ENCODE results near the gene WFS1. TPM values are rescaled to one million over a fixed set of nuclear protein-coding genes. Genes with fewer than 3 reads are reported as not detected.

WFS1 gene
- total RNA-seq, 4 donors from 2014 or later: 95.7 to 137 (median 101) TPM

DNA sequence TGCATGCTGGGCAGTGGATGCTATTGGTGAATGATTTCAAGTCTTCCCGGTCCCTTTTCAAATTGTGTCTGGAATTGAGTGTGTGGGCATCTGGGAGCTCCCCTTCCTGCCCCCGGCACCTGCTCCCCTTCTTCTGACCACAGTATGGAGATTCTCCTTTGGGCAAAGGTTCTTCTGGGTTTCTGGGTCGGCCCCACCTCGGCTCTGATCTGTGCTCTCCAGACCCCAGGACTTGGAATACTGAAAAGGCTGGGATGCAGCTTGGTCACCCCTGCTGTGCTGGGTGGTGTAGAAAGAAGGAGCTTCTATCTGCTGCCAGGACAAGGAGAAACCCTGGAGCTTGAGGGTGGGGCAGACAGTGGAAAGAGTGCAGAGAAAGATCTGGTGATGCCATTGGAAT lies 78.8 kb downstream of the WFS1 start:
- no peak overlapping the region for H3K4me3 ChIP-seq
- TF ChIP-seq, protein P1, sequence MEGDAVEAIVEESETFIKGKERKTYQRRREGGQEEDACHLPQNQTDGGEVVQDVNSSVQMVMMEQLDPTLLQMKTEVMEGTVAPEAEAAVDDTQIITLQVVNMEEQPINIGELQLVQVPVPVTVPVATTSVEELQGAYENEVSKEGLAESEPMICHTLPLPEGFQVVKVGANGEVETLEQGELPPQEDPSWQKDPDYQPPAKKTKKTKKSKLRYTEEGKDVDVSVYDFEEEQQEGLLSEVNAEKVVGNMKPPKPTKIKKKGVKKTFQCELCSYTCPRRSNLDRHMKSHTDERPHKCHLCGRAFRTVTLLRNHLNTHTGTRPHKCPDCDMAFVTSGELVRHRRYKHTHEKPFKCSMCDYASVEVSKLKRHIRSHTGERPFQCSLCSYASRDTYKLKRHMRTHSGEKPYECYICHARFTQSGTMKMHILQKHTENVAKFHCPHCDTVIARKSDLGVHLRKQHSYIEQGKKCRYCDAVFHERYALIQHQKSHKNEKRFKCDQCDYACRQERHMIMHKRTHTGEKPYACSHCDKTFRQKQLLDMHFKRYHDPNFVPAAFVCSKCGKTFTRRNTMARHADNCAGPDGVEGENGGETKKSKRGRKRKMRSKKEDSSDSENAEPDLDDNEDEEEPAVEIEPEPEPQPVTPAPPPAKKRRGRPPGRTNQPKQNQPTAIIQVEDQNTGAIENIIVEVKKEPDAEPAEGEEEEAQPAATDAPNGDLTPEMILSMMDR (IDR thresholded peaks at IDR 0.05): no peak
- TF ChIP-seq EP300 (IDR thresholded peaks at IDR 0.05) (no peak), POLR2AphosphoS5 (IDR thresholded peaks at IDR 0.05) (no peak), POLR2A (IDR thresholded peaks at IDR 0.05) (no peak)
- no peak for ATAC-seq
- peaks cover 0 to 12% (median 0%) of the 10 kb centered on the region in 3 donors for H3K9me3 ChIP-seq
- no peak overlapping the region for H3K27ac ChIP-seq
- no peaks in the 10 kb centered on the region for H3K36me3 ChIP-seq
- 40% methylated on average over 1 of the region's 4 CpGs; no CpG with 5 or more reads in 1 of the 2 donors for WGBS, 2 donors (ENCODE audit: low coverage in 1 of 2)
- H3K27me3 ChIP-seq: peaks cover 70% of the 10 kb centered on the region
- H3K4me1 ChIP-seq: no peaks in the 10 kb centered on the region

- Histone ChIP-seq H3K4me3 (no peak overlapping the region), H3K9me3 (peaks cover 0 to 11% (median 0%) of the 10 kb centered on the region in 3 donors), H3K27me3 (peaks cover 82% of the 10 kb centered on the region), H3K4me1 (no peaks in the 10 kb centered on the region), H3K27ac (no peak overlapping the region), H3K36me3 (no peaks in the 10 kb centered on the region)
- 46 to 58% methylated on average over 15 to 16 of the region's 19 CpGs for WGBS, 2 donors (ENCODE audit: low coverage in 1 of 2)
- TF ChIP-seq EP300 (IDR thresholded peaks at IDR 0.05): no peak
- TF ChIP-seq POLR2AphosphoS5 (IDR thresholded peaks at IDR 0.05): no peak
- no peak for TF ChIP-seq POLR2A (IDR thresholded peaks at IDR 0.05)
- TF ChIP-seq, protein P1 (IDR thresholded peaks at IDR 0.05): no peak
- ATAC-seq: no peak
Observed at GRCh38 chr4:6349896-6350603, 80.4 kb downstream of the WFS1 start.

- Histone ChIP-seq H3K36me3 (no peaks in the 10 kb centered on the region), H3K4me3 (no peak overlapping the region), H3K9me3 (peaks cover 0 to 5% (median 0%) of the 10 kb centered on the region in 3 donors), H3K4me1 (no peaks in the 10 kb centered on the region), H3K27me3 (peaks cover 82% of the 10 kb centered on the region), H3K27ac (no peak overlapping the region)
- TF ChIP-seq POLR2AphosphoS5 (IDR thresholded peaks at IDR 0.05): no peak
- TF ChIP-seq EP300 (IDR thresholded peaks at IDR 0.05): no peak
- no peak for TF ChIP-seq POLR2A (IDR thresholded peaks at IDR 0.05)
- TF ChIP-seq, protein P1 (IDR thresholded peaks at IDR 0.05): no peak
- WGBS, 2 donors (ENCODE audit: low coverage in 1 of 2): no CpG with 5 or more reads among the region's 8 CpGs
- ATAC-seq: no peak
Observed at GRCh38 chr4:6350646-6351045, 81.0 kb downstream of the WFS1 start.

GRCh38 chr4:6351246-6352000 lies 81.8 kb downstream of the WFS1 start:
- 91% methylated on average over 8 of the region's 22 CpGs; no CpG with 5 or more reads in 1 of the 2 donors for WGBS, 2 donors (ENCODE audit: low coverage in 1 of 2)
- Histone ChIP-seq H3K36me3 (no peaks in the 10 kb centered on the region), H3K27ac (no peak overlapping the region), H3K27me3 (peaks cover 81% of the 10 kb centered on the region), H3K9me3 (no peaks in the 10 kb centered on the region), H3K4me3 (no peak overlapping the region), H3K4me1 (no peaks in the 10 kb centered on the region)
- no peak for ATAC-seq
- no peak for TF ChIP-seq POLR2AphosphoS5 (IDR thresholded peaks at IDR 0.05)
- TF ChIP-seq EP300 (IDR thresholded peaks at IDR 0.05): no peak
- TF ChIP-seq POLR2A (IDR thresholded peaks at IDR 0.05): no peak
- TF ChIP-seq, protein P1 (IDR thresholded peaks at IDR 0.05): no peak
